AG10803 (cell line): ENCODE data around the gene GALR1.

ENCODE experiments used
- DNase-seq: peaks from one replicate; pipeline ENCODE4 v3.0.0; 2010; ENCODE audit warnings: low read depth
- H3K4me3 ChIP-seq: 2 replicates; pipeline ENCODE4 v1.5.1; 2011; ENCODE audit warnings: mild to moderate bottlenecking, low read length, control low read depth
- CTCF ChIP-seq: conservative IDR thresholded peaks from 2 replicates; pipeline ENCODE4 v1.5.1; 2011; ENCODE audit warnings: mild to moderate bottlenecking, low read length, control low read depth, inconsistent platforms

Gene GALR1

GRCh38 chr18:77316641-77317040, 67.0 kb downstream of the GALR1 start:
- H3K4me3 ChIP-seq: no peak overlapping the region
- peak; percentile 6 for DNase-seq
- TF ChIP-seq CTCF: no peak

DNA sequence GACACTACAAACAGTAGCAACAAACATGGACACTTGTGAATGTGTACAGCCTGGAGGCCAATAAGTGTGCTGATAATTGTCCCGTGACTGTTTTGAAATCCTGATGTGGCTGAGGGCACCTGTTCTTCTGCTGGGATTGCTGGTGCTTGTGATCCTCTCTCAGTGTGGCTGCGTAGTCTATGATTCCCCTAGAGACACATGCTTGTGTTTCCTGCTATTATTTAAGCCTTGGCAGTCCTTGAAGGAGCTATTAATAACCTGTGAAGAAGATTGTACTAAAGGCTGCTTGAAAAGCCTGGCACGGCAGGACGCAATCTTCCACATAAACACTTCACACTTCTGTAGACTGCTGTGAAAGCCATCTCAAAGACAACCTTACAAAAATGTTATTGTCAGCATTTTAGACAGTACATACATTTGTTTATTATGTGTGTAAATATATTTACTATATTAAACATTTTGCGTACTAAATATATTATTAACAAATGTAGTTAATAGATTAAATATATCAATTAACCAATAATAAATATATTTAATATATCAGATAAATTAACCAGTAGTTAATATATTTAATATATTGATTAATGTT, 71.4 kb downstream of the GALR1 start:
- no peak for DNase-seq
- H3K4me3 ChIP-seq: no peak overlapping the region
- TF ChIP-seq CTCF: no peak

- DNase-seq: no peak
- TF ChIP-seq CTCF: no peak
Observed at GRCh38 chr18:77321823-77322805, 72.5 kb downstream of the GALR1 start.

GRCh38 chr18:77323640-77324299, 74.1 kb downstream of the GALR1 start:
- no peak for DNase-seq
- no peak for TF ChIP-seq CTCF
- no peak overlapping the region for H3K4me3 ChIP-seq

More at GRCh38 chr18:77321823-77322805, 72.5 kb downstream of the GALR1 start:
- H3K4me3 ChIP-seq: no peak overlapping the region
